ENCODE measurements around the gene RAB34. TPM values are rescaled to one million over a fixed set of nuclear protein-coding genes. Genes with fewer than 3 reads are reported as not detected.

The RAB34 gene
- total RNA-seq, 1 donor from 2014 or later, result 82.9 TPM

- DNase-seq (ENCODE audit: low spot score), result peak; percentile 70
Observed at GRCh38 chr17:28712032-28712704, 5.5 kb downstream of the RAB34 start.

DNA sequence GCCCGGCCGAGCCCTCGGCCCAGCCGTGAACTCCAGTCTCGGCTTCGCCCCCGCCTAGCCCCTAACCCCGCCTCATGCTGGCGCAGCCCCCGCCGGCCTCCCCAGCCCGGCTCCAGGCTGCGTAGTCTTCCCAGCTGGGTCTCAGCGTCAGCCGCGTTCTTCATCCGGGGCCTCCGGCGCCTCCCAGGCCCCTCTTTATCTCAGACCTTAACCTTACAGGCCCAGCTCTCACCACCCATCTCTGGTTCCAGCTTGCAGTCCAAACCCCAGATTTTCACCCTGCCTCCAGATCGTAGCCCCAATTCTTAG is 6.0 kb downstream of the RAB34 start, which contains the start of gene PROCA1:
TSS of gene PROCA1 (minus strand) at position 166 of the 309 bp plus-strand sequence. CDS start 228 bp downstream, outside the sequence.
- no peak for DNase-seq (ENCODE audit: low spot score)

DNA sequence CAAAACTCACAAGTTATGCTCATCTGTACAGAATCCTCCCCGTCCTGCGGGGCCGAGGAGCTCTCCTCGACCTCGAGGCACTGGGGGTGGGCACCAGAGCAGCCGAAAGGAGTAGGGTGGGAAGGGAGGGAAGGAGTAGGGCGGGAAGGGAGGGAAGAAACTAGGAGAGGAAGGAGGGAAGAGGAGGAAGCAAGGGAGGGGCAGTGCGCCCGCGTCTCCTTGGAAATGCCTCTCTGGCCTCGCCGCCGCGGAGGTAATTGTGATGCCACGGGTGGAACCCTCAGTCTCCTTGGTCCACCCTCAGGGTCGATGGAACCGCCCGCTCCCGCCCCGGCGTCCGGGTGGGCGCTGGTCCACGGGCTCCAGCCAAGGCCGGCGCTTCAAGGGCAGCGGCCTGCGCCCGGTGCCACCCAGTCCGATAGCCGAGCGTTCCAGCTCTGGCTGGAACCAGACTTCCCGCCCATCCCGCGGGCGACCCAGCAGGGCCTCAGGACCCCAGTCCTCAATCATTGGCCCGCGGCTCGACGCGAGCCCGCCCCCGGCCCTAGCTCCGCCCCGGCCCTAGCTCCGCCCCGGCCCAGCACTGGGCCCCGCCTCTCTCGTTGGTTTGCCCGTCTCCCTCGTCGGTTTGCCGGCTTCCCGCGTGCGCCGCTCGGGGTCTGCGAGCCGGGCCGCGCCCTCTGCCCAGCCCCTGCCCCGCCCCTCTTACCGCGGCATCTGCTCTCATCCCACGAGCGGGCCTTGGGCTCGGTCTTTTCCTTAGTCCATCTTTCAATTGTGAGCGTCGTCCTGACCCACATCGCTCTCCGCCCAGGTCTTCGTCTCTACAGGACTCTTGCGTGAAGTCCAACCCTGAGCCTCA is 6.6 kb downstream of the RAB34 start:
- DNase-seq (ENCODE audit: low spot score), result peak; percentile 93

GRCh38 chr17:28707339-28707720 is 10.3 kb downstream of the RAB34 start:
- DNase-seq (ENCODE audit: low spot score), result no peak

DNA sequence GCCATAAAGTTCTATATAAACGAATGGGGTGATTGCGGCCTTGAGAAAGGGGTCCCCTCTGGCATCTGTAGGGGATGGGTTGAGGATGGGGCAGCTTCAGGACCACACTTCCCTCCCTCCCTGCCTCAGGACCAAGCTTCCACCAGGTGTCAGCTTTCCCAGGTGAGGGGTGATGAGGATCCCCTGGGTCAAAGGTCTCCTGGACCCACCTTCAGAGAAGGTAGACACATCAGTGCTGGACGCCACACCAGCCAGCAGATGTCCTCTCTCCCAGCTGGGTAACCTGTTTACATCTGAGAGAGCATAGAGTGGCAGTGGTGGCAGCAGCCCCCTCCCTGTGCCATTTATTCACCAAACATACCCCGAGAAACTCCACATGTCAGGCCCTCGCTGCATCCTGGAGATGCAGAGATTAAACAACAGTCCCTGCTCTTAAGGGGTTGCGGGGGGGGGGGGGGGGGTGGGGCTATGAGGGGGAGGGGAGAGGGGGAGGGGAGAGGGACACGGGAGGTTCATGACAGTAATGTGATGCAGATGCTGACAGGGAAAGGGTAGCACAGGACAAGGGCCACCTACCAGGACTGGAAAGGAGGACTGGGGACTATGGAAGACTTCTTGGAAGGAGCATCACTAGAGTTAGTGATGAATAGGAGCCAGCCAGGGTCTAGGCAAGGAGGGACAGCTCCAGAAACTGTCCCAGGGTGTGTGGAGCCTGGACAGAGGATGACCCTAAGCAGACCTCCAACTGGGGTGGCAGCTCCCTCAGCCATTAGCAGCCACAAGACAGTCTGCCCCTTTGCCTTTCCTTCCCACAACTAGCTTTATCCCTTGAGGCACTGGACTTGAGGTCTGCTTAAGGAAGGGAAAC is 11.0 kb downstream of the RAB34 start:
- no peak for DNase-seq (ENCODE audit: low spot score)

- DNase-seq (ENCODE audit: low spot score), result no peak
Observed at GRCh38 chr17:28705728-28706334, 11.8 kb downstream of the RAB34 start.

GRCh38 chr17:28705074-28705659 is 12.5 kb downstream of the RAB34 start:
- no peak for DNase-seq (ENCODE audit: low spot score)

- DNase-seq (ENCODE audit: low spot score), result no peak
Observed at GRCh38 chr17:28704219-28704858, 13.3 kb downstream of the RAB34 start.

DNA sequence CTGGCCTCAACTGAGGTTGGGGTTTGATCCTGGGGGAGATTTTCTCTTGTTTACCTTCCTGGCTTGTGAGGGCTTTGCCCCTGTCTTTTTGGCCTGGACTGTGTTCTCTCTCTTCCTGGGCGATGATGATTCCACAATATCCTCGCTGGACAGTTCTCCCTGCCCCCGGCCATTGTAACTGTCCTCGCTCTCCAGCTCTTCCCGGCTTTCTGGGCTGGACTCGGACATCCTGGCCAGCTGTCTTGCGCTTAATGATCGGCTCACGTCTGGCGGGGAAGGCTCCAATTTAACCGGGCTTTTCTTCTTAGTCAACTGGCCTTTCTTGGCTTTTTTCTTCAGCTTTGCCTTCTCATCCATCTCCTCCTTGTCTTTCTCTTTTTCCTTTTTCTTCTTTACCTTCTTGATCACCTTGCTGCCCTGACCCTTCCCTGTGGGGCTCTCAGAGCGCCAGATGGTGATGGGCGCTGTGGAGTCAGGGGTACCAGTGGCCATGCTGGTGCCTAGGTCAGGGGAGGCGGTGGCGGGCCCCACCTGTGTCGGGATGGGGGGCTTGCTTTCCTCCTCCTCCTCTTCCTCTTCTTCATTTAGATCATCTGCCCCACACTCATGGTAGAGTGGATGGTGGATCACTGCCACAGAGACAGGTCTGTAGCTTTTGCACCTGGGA is 14.0 kb downstream of the RAB34 start:
- DNase-seq (ENCODE audit: low spot score), result no peak

GRCh38 chr17:28702752-28703150 is 14.9 kb downstream of the RAB34 start:
- no peak for DNase-seq (ENCODE audit: low spot score)

DNA sequence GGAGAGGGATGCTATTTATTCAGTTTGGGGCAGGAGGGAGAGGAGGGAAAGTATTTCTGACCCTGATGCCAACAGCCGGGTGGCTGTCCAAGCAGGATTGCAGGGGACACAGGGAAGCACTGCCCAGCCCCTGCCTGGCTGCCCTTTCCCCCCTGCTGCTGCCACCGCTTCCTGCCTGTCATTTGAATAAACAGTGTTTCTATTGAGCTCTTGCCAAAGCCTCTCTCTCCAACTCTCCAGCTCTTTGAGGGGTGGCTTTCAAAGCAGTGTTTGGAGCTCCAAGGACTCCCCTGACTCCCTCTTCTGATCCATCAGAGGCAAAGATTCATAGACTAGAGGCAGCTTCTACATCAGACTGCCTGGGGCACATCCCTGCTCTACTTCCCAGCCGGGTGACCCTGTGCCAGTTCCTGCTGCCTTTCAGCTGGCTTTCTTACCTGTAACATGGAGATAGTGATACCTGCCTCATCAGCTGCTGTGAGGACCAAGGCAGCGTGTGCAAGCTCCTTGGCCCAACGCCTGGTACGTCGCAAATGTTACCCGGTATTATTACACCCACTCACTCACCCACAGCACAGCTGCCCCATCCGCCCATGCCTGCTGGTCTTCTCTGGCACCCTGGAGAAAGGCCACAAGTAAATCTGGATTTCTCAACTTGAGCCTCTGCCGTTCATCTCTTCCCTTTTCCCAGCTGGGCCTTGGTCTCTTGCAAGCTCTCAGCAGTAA is 15.5 kb downstream of the RAB34 start:
- DNase-seq (ENCODE audit: low spot score), result no peak

DNA sequence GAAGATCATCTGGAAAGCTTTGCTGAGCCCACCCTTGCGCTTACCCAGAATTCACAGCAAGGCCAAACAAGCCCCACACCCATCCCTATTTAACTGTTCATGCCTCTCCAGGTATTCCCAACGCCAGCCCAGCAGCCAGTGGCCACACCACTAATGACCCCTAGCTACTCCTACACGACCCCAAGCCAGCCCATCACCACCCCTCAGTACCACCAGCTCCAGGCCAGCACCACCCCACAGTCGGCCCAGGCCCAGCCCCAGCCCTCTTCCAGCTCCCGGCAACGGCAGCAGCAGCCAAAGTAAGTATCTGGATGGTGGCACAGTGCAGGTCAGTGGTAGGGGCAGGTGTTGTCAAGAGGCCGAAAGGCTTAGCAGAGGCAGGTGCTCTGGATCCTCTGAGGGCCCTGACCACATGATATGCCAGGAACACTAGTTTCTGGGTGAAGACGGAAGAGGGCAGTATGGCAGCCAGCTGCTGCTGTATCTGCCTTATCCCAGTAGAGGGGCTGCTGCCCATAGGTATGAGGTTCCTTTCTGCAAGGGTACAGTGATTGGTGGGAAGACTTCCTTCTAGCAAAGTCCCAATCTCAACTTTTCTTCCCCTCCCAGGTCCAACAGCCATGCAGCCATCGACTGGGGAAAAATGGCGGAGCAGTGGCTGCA is 16.7 kb downstream of the RAB34 start:
- DNase-seq (ENCODE audit: low spot score), result no peak

DNA sequence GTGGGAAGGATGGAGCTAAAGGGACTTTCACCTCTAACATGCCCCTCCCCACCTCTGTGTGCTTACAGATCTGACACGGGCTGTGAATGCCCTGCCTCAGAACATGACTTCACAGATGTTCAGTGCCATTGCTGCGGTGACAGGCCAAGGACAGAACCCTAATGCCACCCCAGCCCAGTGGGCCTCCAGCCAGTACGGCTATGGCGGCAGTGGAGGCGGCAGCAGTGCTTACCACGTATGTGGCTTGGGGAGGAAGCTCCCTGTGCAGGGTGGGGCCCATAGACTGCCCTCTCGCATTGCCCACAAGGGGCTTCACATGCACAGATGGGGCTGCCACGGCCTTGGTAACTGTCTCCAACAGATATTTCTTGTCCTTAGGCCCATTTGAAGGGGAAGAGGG is 17.4 kb downstream of the RAB34 start:
- DNase-seq (ENCODE audit: low spot score), result no peak

- no peak for DNase-seq (ENCODE audit: low spot score)
Observed at GRCh38 chr17:28698253-28698941, 19.3 kb downstream of the RAB34 start.

DNA sequence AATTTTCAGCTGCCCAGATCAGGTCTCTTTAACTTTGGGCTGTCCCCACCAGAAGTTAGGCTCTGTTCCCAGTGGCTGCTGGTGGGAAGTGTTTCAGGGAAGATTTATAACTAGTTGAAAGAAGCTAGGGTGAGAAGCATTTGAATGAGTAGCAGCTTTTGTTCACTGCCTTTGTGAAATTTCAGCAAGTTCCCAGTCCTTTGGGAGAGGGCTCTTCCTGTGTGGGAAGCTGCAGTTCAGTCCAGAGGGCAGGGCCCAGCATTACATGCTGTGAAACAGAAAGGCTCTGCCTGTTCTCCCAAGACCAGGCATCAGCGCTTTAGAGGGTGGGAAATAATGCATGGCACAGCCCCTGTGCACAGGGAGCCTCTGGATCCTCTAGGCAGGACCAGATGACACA is 23.8 kb downstream of the RAB34 start:
- no peak for DNase-seq (ENCODE audit: low spot score)

DNA sequence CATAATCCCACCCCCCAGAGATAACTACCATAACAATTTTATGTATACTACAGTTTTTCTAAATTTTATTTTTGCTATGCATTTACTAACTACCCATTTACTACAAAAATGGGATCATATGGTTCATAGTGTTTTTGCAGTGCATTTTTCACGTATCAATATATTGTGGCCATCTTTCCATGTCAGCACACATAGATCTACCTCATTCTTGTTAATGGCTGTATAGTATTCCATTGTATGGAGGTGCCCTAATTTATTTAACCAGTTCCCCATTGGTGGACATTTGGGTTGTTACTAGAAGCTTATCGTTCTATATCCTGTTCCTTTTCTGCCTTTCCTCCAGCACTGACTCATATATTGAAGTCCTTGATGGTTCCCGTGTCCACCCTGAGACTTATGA is 28.7 kb downstream of the RAB34 start:
- DNase-seq (ENCODE audit: low spot score), result no peak

- DNase-seq (ENCODE audit: low spot score), result no peak
Observed at GRCh38 chr17:28688481-28688880, 29.2 kb downstream of the RAB34 start.

- DNase-seq (ENCODE audit: low spot score), result no peak
Observed at GRCh38 chr17:28686296-28686695, 31.4 kb downstream of the RAB34 start.

DNA sequence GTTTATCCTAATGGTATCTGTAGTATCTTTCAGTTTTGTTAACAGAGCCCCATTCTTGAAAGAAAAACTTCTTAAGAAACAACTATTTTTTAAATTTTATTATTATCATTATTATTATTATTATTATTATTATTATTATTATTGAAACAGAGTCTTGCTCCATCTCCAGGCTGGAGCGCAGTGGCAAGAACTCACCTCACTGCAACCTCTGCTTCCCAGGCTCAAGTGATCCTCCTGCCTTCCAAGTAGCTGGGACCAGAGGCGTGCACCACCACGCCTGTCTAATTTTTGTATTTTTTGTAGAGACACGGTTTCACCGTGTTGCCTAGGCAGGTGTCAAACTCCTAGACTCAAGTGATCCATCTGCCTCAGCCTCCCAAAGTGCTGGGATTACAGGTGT is 32.3 kb downstream of the RAB34 start:
- DNase-seq (ENCODE audit: low spot score), result no peak

All from ureter (tissue), 1 donor.